ENCODE data around the gene SNX9.

DNA sequence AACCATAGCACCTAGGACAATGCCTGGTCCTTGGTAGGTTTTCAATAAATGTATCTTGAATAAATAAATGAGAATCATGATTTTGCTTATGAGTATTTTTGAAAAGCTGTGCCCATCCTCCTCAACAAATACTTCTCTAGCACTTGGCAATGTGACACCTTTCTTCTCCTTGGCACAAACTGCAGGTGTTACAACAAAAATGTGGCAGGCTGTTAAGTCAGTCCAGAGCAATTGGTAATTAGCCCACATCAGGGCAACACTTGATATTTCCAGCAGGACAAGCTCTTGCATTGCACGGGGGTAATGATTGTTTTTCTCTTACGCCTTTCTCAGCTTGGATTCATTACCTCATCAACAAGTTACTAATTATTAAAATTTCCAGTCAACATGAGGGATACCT, 31.6 kb upstream of the SNX9 start:
- TF ChIP-seq EP300 (IDR thresholded peaks at IDR 0.05) (no peak), POLR2A (IDR thresholded peaks at IDR 0.05) (no peak), POLR2AphosphoS5 (IDR thresholded peaks at IDR 0.05) (no peak)
- TF ChIP-seq, protein P1, sequence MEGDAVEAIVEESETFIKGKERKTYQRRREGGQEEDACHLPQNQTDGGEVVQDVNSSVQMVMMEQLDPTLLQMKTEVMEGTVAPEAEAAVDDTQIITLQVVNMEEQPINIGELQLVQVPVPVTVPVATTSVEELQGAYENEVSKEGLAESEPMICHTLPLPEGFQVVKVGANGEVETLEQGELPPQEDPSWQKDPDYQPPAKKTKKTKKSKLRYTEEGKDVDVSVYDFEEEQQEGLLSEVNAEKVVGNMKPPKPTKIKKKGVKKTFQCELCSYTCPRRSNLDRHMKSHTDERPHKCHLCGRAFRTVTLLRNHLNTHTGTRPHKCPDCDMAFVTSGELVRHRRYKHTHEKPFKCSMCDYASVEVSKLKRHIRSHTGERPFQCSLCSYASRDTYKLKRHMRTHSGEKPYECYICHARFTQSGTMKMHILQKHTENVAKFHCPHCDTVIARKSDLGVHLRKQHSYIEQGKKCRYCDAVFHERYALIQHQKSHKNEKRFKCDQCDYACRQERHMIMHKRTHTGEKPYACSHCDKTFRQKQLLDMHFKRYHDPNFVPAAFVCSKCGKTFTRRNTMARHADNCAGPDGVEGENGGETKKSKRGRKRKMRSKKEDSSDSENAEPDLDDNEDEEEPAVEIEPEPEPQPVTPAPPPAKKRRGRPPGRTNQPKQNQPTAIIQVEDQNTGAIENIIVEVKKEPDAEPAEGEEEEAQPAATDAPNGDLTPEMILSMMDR (IDR thresholded peaks at IDR 0.05), result no peak
